Activated T-cell treated with anti-CD3 and anti-CD28 coated beads, Interleukin-2, amount 50 U/mL, for 48 hours (primary cell): ENCODE results near the gene CROCC2.
A peak's percentile ranks its signal among the peaks of the same experiment; 100 is the strongest.

Source experiments
- DNase-seq, 2 experiments: peaks; one replicate each; pipeline ENCODE4 v3.0.0-alpha.2; 2020

Gene CROCC2

GRCh38 chr2:240911641-240912265 is 5.6 kb downstream of the CROCC2 start:
- DNase-seq, result no peak

GRCh38 chr2:240912878-240913809 is 7.0 kb downstream of the CROCC2 start:
- DNase-seq, result no peak

- peak; percentile 82 to 83 for DNase-seq
Measured at GRCh38 chr2:240913810-240914644, 7.9 kb downstream of the CROCC2 start.

- DNase-seq, result no peak
Measured at GRCh38 chr2:240914645-240915525, 8.7 kb downstream of the CROCC2 start.

GRCh38 chr2:240915526-240916341 is 9.6 kb downstream of the CROCC2 start:
- no peak for DNase-seq

- no peak for DNase-seq
Measured at GRCh38 chr2:240916571-240917008, 10.5 kb downstream of the CROCC2 start.

- DNase-seq, result no peak
Measured at GRCh38 chr2:240917009-240917683, 11.0 kb downstream of the CROCC2 start.

- no peak for DNase-seq
Measured at GRCh38 chr2:240917684-240918257, 11.6 kb downstream of the CROCC2 start.

- no peak for DNase-seq
Measured at GRCh38 chr2:240918258-240919091, 12.3 kb downstream of the CROCC2 start.

- peak; percentile 11 to 13 for DNase-seq
Measured at GRCh38 chr2:240919161-240919781, 13.1 kb downstream of the CROCC2 start.

GRCh38 chr2:240919786-240920782 is 13.9 kb downstream of the CROCC2 start:
- peak; percentile 9 to 14 for DNase-seq

- peak in 1 of 2 experiments; percentile 13 for DNase-seq
Measured at GRCh38 chr2:240920783-240921231, 14.7 kb downstream of the CROCC2 start.

- peak; percentile 14 to 15 for DNase-seq
Measured at GRCh38 chr2:240921311-240921994, 15.3 kb downstream of the CROCC2 start.

- peak; percentile 10 to 14 for DNase-seq
Measured at GRCh38 chr2:240921995-240922244, 15.8 kb downstream of the CROCC2 start.

- DNase-seq, result peak; percentile 14 to 19
Measured at GRCh38 chr2:240922245-240922981, 16.3 kb downstream of the CROCC2 start.

GRCh38 chr2:240922982-240923537 is 16.9 kb downstream of the CROCC2 start:
- DNase-seq, result peak in 1 of 2 experiments; percentile 14
